ENCODE data around the gene LIMS1.

- TF ChIP-seq, protein P1, sequence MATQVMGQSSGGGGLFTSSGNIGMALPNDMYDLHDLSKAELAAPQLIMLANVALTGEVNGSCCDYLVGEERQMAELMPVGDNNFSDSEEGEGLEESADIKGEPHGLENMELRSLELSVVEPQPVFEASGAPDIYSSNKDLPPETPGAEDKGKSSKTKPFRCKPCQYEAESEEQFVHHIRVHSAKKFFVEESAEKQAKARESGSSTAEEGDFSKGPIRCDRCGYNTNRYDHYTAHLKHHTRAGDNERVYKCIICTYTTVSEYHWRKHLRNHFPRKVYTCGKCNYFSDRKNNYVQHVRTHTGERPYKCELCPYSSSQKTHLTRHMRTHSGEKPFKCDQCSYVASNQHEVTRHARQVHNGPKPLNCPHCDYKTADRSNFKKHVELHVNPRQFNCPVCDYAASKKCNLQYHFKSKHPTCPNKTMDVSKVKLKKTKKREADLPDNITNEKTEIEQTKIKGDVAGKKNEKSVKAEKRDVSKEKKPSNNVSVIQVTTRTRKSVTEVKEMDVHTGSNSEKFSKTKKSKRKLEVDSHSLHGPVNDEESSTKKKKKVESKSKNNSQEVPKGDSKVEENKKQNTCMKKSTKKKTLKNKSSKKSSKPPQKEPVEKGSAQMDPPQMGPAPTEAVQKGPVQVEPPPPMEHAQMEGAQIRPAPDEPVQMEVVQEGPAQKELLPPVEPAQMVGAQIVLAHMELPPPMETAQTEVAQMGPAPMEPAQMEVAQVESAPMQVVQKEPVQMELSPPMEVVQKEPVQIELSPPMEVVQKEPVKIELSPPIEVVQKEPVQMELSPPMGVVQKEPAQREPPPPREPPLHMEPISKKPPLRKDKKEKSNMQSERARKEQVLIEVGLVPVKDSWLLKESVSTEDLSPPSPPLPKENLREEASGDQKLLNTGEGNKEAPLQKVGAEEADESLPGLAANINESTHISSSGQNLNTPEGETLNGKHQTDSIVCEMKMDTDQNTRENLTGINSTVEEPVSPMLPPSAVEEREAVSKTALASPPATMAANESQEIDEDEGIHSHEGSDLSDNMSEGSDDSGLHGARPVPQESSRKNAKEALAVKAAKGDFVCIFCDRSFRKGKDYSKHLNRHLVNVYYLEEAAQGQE (tag by site-specific recombination; IDR thresholded peaks at IDR 0.05), result no peak
- TF ChIP-seq, protein P2, sequence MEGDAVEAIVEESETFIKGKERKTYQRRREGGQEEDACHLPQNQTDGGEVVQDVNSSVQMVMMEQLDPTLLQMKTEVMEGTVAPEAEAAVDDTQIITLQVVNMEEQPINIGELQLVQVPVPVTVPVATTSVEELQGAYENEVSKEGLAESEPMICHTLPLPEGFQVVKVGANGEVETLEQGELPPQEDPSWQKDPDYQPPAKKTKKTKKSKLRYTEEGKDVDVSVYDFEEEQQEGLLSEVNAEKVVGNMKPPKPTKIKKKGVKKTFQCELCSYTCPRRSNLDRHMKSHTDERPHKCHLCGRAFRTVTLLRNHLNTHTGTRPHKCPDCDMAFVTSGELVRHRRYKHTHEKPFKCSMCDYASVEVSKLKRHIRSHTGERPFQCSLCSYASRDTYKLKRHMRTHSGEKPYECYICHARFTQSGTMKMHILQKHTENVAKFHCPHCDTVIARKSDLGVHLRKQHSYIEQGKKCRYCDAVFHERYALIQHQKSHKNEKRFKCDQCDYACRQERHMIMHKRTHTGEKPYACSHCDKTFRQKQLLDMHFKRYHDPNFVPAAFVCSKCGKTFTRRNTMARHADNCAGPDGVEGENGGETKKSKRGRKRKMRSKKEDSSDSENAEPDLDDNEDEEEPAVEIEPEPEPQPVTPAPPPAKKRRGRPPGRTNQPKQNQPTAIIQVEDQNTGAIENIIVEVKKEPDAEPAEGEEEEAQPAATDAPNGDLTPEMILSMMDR (tag by site-specific recombination; IDR thresholded peaks at IDR 0.05), result no peak
- TF ChIP-seq, protein P3, sequence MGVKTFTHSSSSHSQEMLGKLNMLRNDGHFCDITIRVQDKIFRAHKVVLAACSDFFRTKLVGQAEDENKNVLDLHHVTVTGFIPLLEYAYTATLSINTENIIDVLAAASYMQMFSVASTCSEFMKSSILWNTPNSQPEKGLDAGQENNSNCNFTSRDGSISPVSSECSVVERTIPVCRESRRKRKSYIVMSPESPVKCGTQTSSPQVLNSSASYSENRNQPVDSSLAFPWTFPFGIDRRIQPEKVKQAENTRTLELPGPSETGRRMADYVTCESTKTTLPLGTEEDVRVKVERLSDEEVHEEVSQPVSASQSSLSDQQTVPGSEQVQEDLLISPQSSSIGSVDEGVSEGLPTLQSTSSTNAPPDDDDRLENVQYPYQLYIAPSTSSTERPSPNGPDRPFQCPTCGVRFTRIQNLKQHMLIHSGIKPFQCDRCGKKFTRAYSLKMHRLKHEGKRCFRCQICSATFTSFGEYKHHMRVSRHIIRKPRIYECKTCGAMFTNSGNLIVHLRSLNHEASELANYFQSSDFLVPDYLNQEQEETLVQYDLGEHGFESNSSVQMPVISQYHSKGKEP (tag by site-specific recombination; IDR thresholded peaks at IDR 0.05), result no peak
- TF ChIP-seq ZNF692 (tag by site-specific recombination; IDR thresholded peaks at IDR 0.05), result no peak
- TF ChIP-seq ZNF341 (tag by site-specific recombination; IDR thresholded peaks at IDR 0.05; ENCODE audit: low read depth), result no peak
- TF ChIP-seq, protein P4, sequence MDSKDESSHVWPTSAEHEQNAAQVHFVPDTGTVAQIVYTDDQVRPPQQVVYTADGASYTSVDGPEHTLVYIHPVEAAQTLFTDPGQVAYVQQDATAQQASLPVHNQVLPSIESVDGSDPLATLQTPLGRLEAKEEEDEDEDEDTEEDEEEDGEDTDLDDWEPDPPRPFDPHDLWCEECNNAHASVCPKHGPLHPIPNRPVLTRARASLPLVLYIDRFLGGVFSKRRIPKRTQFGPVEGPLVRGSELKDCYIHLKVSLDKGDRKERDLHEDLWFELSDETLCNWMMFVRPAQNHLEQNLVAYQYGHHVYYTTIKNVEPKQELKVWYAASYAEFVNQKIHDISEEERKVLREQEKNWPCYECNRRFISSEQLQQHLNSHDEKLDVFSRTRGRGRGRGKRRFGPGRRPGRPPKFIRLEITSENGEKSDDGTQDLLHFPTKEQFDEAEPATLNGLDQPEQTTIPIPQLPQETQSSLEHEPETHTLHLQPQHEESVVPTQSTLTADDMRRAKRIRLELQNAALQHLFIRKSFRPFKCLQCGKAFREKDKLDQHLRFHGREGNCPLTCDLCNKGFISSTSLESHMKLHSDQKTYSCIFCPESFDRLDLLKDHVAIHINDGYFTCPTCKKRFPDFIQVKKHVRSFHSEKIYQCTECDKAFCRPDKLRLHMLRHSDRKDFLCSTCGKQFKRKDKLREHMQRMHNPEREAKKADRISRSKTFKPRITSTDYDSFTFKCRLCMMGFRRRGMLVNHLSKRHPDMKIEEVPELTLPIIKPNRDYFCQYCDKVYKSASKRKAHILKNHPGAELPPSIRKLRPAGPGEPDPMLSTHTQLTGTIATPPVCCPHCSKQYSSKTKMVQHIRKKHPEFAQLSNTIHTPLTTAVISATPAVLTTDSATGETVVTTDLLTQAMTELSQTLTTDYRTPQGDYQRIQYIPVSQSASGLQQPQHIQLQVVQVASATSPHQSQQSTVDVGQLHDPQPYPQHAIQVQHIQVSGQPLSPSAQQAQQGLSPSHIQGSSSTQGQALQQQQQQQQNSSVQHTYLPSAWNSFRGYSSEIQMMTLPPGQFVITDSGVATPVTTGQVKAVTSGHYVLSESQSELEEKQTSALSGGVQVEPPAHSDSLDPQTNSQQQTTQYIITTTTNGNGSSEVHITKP (tag by site-specific recombination; IDR thresholded peaks at IDR 0.05), result no peak
- no peak for TF ChIP-seq PRDM1 (tag by site-specific recombination; IDR thresholded peaks at IDR 0.05)
- no peak for TF ChIP-seq ZNF266 (tag by site-specific recombination; IDR thresholded peaks at IDR 0.05; ENCODE audit: low read depth)
- no peak for TF ChIP-seq OVOL3 (tag by site-specific recombination; IDR thresholded peaks at IDR 0.05)
- no peak for TF ChIP-seq ZSCAN5A (tag by site-specific recombination; IDR thresholded peaks at IDR 0.05)
- no peak for TF ChIP-seq ZNF140 (tag by site-specific recombination; IDR thresholded peaks at IDR 0.05)
- TF ChIP-seq, protein P5, sequence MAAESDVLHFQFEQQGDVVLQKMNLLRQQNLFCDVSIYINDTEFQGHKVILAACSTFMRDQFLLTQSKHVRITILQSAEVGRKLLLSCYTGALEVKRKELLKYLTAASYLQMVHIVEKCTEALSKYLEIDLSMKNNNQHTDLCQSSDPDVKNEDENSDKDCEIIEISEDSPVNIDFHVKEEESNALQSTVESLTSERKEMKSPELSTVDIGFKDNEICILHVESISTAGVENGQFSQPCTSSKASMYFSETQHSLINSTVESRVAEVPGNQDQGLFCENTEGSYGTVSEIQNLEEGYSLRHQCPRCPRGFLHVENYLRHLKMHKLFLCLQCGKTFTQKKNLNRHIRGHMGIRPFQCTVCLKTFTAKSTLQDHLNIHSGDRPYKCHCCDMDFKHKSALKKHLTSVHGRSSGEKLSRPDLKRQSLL (tag by site-specific recombination; IDR thresholded peaks at IDR 0.05), result no peak
- no peak for TF ChIP-seq ZNF10 (tag by site-specific recombination; IDR thresholded peaks at IDR 0.05)
- no peak for TF ChIP-seq ZEB2 (tag by site-specific recombination; IDR thresholded peaks at IDR 0.05)
Observed at GRCh38 chr2:108570416-108570815, 36.1 kb downstream of the LIMS1 start.
